ENCODE data around the gene SESN1. TPM values are rescaled to one million over a fixed set of nuclear protein-coding genes. Genes with fewer than 3 reads are reported as not detected.

SESN1 gene
- total RNA-seq, 1 donor from 2014 or later, result 68.4 TPM

DNA sequence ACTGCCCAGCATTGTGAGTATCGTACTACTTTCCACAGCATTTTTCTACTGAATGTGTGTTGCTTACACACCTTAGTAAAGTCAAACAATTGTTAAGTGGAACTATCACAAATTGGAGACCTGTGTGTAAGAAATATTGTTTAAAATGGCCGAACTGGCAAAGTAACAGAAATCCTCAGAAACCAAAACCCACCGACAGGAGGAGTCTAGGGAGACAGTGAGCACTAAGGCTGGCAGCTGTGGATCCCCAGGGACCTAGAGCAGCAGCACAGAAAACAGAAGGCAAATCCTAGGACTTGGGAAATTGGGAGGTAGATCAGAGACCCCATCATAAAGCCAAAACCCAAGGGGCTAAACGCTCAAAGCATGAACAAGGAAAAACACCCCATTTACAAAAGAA is 69.9 kb downstream of the SESN1 start:
- no peaks in the 10 kb centered on the region for H3K36me3 ChIP-seq (ENCODE audit: control insufficient read depth in 3 of 3, insufficient read depth in 3 of 3, low read length in 3 of 3)
- H3K4me3 ChIP-seq (ENCODE audit: low read length in 3 of 3), result peak overlapping the region in 2 of 3 donors; percentile 8 to 44
- H3K9ac ChIP-seq (ENCODE audit: low read depth in 1 of 3, low read length in 3 of 3), result no peak overlapping the region
- H3K27me3 ChIP-seq (ENCODE audit: control insufficient read depth in 3 of 3, insufficient read depth in 3 of 3, low read length in 3 of 3), result no peaks in the 10 kb centered on the region
- H3K9me3 ChIP-seq (ENCODE audit: control insufficient read depth in 3 of 3, low read length in 3 of 3), result no peaks in the 10 kb centered on the region
- H3K4me1 ChIP-seq (ENCODE audit: control insufficient read depth in 3 of 3, insufficient read depth in 3 of 3, low read length in 3 of 3), result peaks cover 17 to 25% (median 20%) of the 10 kb centered on the region in 3 donors
- no peak overlapping the region for H3K27ac ChIP-seq (ENCODE audit: low read depth, low read length)

DNA sequence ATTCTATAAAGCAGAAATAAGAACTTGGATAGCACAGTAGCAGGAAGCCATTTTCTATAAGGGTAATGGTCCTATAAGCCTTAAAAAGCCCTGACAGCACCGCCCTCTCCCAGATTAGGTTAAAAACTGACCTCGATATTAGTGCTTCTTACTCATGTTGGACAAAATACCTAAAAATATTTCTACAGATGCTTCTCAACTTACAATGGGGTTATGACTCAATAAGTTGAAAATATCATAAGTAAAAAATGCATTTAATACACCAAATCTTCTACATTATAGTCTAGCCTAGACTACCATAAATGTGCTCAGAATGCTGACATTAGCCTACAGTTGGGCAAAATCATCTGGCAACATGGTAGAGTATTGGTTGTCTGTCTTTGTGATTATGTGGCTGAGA is 70.3 kb downstream of the SESN1 start:
- peaks cover 18 to 25% (median 21%) of the 10 kb centered on the region in 3 donors for H3K4me1 ChIP-seq (ENCODE audit: control insufficient read depth in 3 of 3, insufficient read depth in 3 of 3, low read length in 3 of 3)

DNA sequence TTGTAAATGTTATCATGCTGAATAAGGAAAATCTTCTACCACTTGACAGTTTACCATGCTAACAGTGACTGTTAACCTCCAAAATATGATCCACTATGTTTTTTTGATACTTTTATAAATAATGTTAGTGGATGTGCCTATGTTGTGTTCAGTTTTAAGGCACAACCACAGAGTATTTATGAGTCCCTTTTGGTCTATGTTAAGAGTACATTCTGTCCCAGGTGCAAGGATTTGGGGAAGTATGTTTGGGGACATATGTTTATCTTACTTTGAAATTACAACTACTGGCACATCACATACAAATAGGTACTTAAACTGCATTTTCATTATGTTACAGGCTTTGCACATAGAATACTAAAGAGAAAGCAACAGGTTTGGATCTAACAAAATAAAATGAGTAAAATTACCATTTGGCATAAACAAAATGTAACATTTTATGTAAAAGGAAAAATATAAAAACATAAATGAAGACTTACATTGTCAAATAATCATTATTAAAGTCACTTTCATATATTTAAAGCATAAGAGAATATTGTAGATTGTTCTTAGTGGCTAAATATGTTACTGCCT is 71.2 kb downstream of the SESN1 start:
- no peak overlapping the region for H3K27ac ChIP-seq (ENCODE audit: low read depth, low read length)
- H3K4me1 ChIP-seq (ENCODE audit: control insufficient read depth in 3 of 3, insufficient read depth in 3 of 3, low read length in 3 of 3), result peaks cover 20 to 21% (median 21%) of the 10 kb centered on the region in 3 donors
- no peaks in the 10 kb centered on the region for H3K36me3 ChIP-seq (ENCODE audit: control insufficient read depth in 3 of 3, insufficient read depth in 3 of 3, low read length in 3 of 3)
- peak overlapping the region in 1 of 3 donors; percentile 14 for H3K9ac ChIP-seq (ENCODE audit: low read depth in 1 of 3, low read length in 3 of 3)
- H3K4me3 ChIP-seq (ENCODE audit: low read length in 3 of 3), result no peak overlapping the region
- no peaks in the 10 kb centered on the region for H3K9me3 ChIP-seq (ENCODE audit: control insufficient read depth in 3 of 3, low read length in 3 of 3)
- no peaks in the 10 kb centered on the region for H3K27me3 ChIP-seq (ENCODE audit: control insufficient read depth in 3 of 3, insufficient read depth in 3 of 3, low read length in 3 of 3)

More for the DNA sequence above, 70.3 kb downstream of the SESN1 start:
- H3K4me3 ChIP-seq (ENCODE audit: low read length in 3 of 3), result peak overlapping the region in 2 of 3 donors; percentile 8 to 10
- no peaks in the 10 kb centered on the region for H3K36me3 ChIP-seq (ENCODE audit: control insufficient read depth in 3 of 3, insufficient read depth in 3 of 3, low read length in 3 of 3)
- H3K27me3 ChIP-seq (ENCODE audit: control insufficient read depth in 3 of 3, insufficient read depth in 3 of 3, low read length in 3 of 3), result no peaks in the 10 kb centered on the region
- H3K9ac ChIP-seq (ENCODE audit: low read depth in 1 of 3, low read length in 3 of 3), result peak overlapping the region in 1 of 3 donors; percentile 36
- no peak overlapping the region for H3K27ac ChIP-seq (ENCODE audit: low read depth, low read length)
- no peaks in the 10 kb centered on the region for H3K9me3 ChIP-seq (ENCODE audit: control insufficient read depth in 3 of 3, low read length in 3 of 3)

GRCh38 chr6:109021870-109022269 is 72.8 kb downstream of the SESN1 start:
- Histone ChIP-seq H3K36me3 (ENCODE audit: control insufficient read depth in 3 of 3, insufficient read depth in 3 of 3, low read length in 3 of 3) (no peaks in the 10 kb centered on the region), H3K4me1 (ENCODE audit: control insufficient read depth in 3 of 3, insufficient read depth in 3 of 3, low read length in 3 of 3) (peaks cover 18 to 21% (median 21%) of the 10 kb centered on the region in 3 donors), H3K27me3 (ENCODE audit: control insufficient read depth in 3 of 3, insufficient read depth in 3 of 3, low read length in 3 of 3) (no peaks in the 10 kb centered on the region), H3K4me3 (ENCODE audit: low read length in 3 of 3) (no peak overlapping the region), H3K27ac (ENCODE audit: low read depth, low read length) (no peak overlapping the region), H3K9me3 (ENCODE audit: control insufficient read depth in 3 of 3, low read length in 3 of 3) (no peaks in the 10 kb centered on the region), H3K9ac (ENCODE audit: low read depth in 1 of 3, low read length in 3 of 3) (no peak overlapping the region)

- H3K4me1 ChIP-seq (ENCODE audit: control insufficient read depth in 3 of 3, insufficient read depth in 3 of 3, low read length in 3 of 3), result peaks cover 14 to 19% (median 18%) of the 10 kb centered on the region in 3 donors
- H3K27me3 ChIP-seq (ENCODE audit: control insufficient read depth in 3 of 3, insufficient read depth in 3 of 3, low read length in 3 of 3), result no peaks in the 10 kb centered on the region
- H3K9me3 ChIP-seq (ENCODE audit: control insufficient read depth in 3 of 3, low read length in 3 of 3), result no peaks in the 10 kb centered on the region
- H3K36me3 ChIP-seq (ENCODE audit: control insufficient read depth in 3 of 3, insufficient read depth in 3 of 3, low read length in 3 of 3), result no peaks in the 10 kb centered on the region
- no peak overlapping the region for H3K4me3 ChIP-seq (ENCODE audit: low read length in 3 of 3)
- H3K27ac ChIP-seq (ENCODE audit: low read depth, low read length), result no peak overlapping the region
- no peak overlapping the region for H3K9ac ChIP-seq (ENCODE audit: low read depth in 1 of 3, low read length in 3 of 3)
Measured at GRCh38 chr6:109019911-109020310, 74.7 kb downstream of the SESN1 start.

- Histone ChIP-seq H3K9me3 (ENCODE audit: control insufficient read depth in 3 of 3, low read length in 3 of 3) (no peaks in the 10 kb centered on the region), H3K27ac (ENCODE audit: low read depth, low read length) (peak overlapping the region; percentile 36), H3K9ac (ENCODE audit: low read depth in 1 of 3, low read length in 3 of 3) (no peak overlapping the region), H3K4me3 (ENCODE audit: low read length in 3 of 3) (no peak overlapping the region), H3K4me1 (ENCODE audit: control insufficient read depth in 3 of 3, insufficient read depth in 3 of 3, low read length in 3 of 3) (peaks cover 5 to 10% (median 6%) of the 10 kb centered on the region in 3 donors), H3K27me3 (ENCODE audit: control insufficient read depth in 3 of 3, insufficient read depth in 3 of 3, low read length in 3 of 3) (no peaks in the 10 kb centered on the region), H3K36me3 (ENCODE audit: control insufficient read depth in 3 of 3, insufficient read depth in 3 of 3, low read length in 3 of 3) (no peaks in the 10 kb centered on the region)
Measured at GRCh38 chr6:109015176-109015575, 79.5 kb downstream of the SESN1 start.

GRCh38 chr6:109014606-109015005 is 80.0 kb downstream of the SESN1 start:
- H3K9me3 ChIP-seq (ENCODE audit: control insufficient read depth in 3 of 3, low read length in 3 of 3), result no peaks in the 10 kb centered on the region
- peaks cover 4 to 15% (median 8%) of the 10 kb centered on the region in 3 donors for H3K4me1 ChIP-seq (ENCODE audit: control insufficient read depth in 3 of 3, insufficient read depth in 3 of 3, low read length in 3 of 3)
- H3K27ac ChIP-seq (ENCODE audit: low read depth, low read length), result peak overlapping the region; percentile 36

DNA sequence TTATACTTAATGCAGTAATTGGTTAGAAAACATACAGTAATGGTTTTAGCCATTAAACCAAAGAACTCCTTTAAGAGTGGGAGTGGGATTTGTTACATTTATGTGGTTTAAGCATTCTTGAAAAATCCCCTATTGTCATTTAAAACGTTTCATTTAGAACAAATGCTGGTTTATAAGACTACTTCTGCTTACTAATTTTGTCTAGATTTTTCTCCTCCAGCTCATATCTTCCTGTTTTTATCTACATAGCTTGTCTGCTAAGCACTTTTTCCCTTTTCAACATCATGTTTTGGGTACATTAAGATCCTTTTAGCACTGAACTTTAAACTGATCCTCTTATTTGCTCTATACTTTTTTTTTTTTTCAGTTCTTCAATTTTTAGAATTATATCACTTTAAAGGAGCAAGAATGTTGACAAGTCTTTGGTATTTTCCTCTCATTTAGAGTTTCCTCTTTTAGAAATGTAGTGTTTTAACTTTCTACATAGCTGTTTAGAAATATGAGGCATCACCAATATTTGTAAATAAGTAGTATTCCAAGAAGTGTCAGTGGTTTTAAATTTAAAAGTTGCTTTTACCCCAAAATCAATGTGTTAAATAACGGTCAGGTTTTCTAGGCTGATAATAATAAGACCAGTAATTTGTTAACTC is 80.9 kb downstream of the SESN1 start:
- no peaks in the 10 kb centered on the region for H3K27me3 ChIP-seq (ENCODE audit: control insufficient read depth in 3 of 3, insufficient read depth in 3 of 3, low read length in 3 of 3)
- no peak overlapping the region for H3K4me3 ChIP-seq (ENCODE audit: low read length in 3 of 3)
- H3K27ac ChIP-seq (ENCODE audit: low read depth, low read length), result peak overlapping the region; percentile 36
- H3K4me1 ChIP-seq (ENCODE audit: control insufficient read depth in 3 of 3, insufficient read depth in 3 of 3, low read length in 3 of 3), result peaks cover 4 to 17% (median 8%) of the 10 kb centered on the region in 3 donors
- H3K9me3 ChIP-seq (ENCODE audit: control insufficient read depth in 3 of 3, low read length in 3 of 3), result no peaks in the 10 kb centered on the region
- H3K9ac ChIP-seq (ENCODE audit: low read depth in 1 of 3, low read length in 3 of 3), result no peak overlapping the region
- H3K36me3 ChIP-seq (ENCODE audit: control insufficient read depth in 3 of 3, insufficient read depth in 3 of 3, low read length in 3 of 3), result no peaks in the 10 kb centered on the region

More at GRCh38 chr6:109014606-109015005, 80.0 kb downstream of the SESN1 start:
- Histone ChIP-seq H3K4me3 (ENCODE audit: low read length in 3 of 3) (no peak overlapping the region), H3K36me3 (ENCODE audit: control insufficient read depth in 3 of 3, insufficient read depth in 3 of 3, low read length in 3 of 3) (no peaks in the 10 kb centered on the region), H3K9ac (ENCODE audit: low read depth in 1 of 3, low read length in 3 of 3) (no peak overlapping the region), H3K27me3 (ENCODE audit: control insufficient read depth in 3 of 3, insufficient read depth in 3 of 3, low read length in 3 of 3) (no peaks in the 10 kb centered on the region)

DNA sequence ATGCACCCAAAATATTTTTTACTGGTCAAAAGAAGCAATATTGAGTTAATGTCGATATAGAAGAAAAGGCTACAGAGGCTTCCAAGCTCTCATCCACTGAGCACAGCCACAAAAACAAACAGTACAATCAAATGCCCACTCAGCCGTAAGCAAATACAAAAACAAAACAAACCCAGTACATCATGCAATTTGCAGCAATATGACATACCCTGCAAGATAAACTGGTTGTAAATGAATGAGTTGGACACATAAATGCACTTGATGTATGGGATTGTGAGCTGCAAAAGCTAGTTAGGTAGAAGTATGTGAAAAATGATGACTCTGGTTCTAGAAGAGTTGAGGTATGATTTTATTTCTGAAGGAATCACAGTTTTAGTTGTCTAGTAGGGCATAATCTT is 83.9 kb downstream of the SESN1 start:
- peaks cover 10 to 29% (median 15%) of the 10 kb centered on the region in 3 donors for H3K4me1 ChIP-seq (ENCODE audit: control insufficient read depth in 3 of 3, insufficient read depth in 3 of 3, low read length in 3 of 3)
- H3K9me3 ChIP-seq (ENCODE audit: control insufficient read depth in 3 of 3, low read length in 3 of 3), result no peaks in the 10 kb centered on the region
- H3K27ac ChIP-seq (ENCODE audit: low read depth, low read length), result peak overlapping the region; percentile 99
- no peaks in the 10 kb centered on the region for H3K27me3 ChIP-seq (ENCODE audit: control insufficient read depth in 3 of 3, insufficient read depth in 3 of 3, low read length in 3 of 3)
- peak overlapping the region; percentile 36 to 99 (median 96) for H3K9ac ChIP-seq (ENCODE audit: low read depth in 1 of 3, low read length in 3 of 3)
- no peaks in the 10 kb centered on the region for H3K36me3 ChIP-seq (ENCODE audit: control insufficient read depth in 3 of 3, insufficient read depth in 3 of 3, low read length in 3 of 3)
- H3K4me3 ChIP-seq (ENCODE audit: low read length in 3 of 3), result no peak overlapping the region

GRCh38 chr6:109009962-109010704 is 84.5 kb downstream of the SESN1 start:
- Histone ChIP-seq H3K27ac (ENCODE audit: low read depth, low read length) (peak overlapping the region; percentile 99), H3K9me3 (ENCODE audit: control insufficient read depth in 3 of 3, low read length in 3 of 3) (no peaks in the 10 kb centered on the region), H3K4me3 (ENCODE audit: low read length in 3 of 3) (peak overlapping the region; percentile 84 to 96 (median 93)), H3K36me3 (ENCODE audit: control insufficient read depth in 3 of 3, insufficient read depth in 3 of 3, low read length in 3 of 3) (no peaks in the 10 kb centered on the region), H3K27me3 (ENCODE audit: control insufficient read depth in 3 of 3, insufficient read depth in 3 of 3, low read length in 3 of 3) (no peaks in the 10 kb centered on the region), H3K4me1 (ENCODE audit: control insufficient read depth in 3 of 3, insufficient read depth in 3 of 3, low read length in 3 of 3) (peaks cover 10 to 29% (median 15%) of the 10 kb centered on the region in 3 donors), H3K9ac (ENCODE audit: low read depth in 1 of 3, low read length in 3 of 3) (peak overlapping the region; percentile 96 to 99 (median 97))

Measured in skeletal muscle tissue (tissue), 4 donors.